ENCODE results near the gene CDH22.

Gene CDH22

DNA sequence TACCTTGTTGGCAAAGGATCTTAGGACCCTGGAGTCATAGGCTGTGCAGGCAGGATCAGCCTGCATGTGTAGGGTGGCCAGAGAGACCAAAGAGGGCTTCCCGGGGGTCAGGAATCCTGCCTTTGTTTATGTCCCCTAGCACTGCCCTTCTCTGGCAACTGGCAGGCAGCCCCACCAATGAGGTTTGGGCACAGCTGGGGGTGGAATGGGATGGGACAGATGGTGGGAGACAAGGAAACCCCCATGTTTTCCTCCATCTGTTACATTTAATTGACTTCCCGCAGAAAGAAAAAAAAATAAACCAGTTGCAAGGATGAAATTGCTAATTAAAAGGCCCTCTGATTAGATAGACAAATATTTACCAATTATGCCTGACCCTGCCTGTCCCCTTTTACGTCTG, 162.6 kb downstream of the CDH22 start:
- TF ChIP-seq, protein P1, sequence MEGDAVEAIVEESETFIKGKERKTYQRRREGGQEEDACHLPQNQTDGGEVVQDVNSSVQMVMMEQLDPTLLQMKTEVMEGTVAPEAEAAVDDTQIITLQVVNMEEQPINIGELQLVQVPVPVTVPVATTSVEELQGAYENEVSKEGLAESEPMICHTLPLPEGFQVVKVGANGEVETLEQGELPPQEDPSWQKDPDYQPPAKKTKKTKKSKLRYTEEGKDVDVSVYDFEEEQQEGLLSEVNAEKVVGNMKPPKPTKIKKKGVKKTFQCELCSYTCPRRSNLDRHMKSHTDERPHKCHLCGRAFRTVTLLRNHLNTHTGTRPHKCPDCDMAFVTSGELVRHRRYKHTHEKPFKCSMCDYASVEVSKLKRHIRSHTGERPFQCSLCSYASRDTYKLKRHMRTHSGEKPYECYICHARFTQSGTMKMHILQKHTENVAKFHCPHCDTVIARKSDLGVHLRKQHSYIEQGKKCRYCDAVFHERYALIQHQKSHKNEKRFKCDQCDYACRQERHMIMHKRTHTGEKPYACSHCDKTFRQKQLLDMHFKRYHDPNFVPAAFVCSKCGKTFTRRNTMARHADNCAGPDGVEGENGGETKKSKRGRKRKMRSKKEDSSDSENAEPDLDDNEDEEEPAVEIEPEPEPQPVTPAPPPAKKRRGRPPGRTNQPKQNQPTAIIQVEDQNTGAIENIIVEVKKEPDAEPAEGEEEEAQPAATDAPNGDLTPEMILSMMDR (IDR thresholded peaks at IDR 0.05; ENCODE audit: low read length, missing control alignments) = no peak
- DNase-seq (ENCODE audit: low read depth) = no peak
- H3K4me3 ChIP-seq (replicated peaks; ENCODE audit: low read depth, low read length) = no peak overlapping the region

DNA sequence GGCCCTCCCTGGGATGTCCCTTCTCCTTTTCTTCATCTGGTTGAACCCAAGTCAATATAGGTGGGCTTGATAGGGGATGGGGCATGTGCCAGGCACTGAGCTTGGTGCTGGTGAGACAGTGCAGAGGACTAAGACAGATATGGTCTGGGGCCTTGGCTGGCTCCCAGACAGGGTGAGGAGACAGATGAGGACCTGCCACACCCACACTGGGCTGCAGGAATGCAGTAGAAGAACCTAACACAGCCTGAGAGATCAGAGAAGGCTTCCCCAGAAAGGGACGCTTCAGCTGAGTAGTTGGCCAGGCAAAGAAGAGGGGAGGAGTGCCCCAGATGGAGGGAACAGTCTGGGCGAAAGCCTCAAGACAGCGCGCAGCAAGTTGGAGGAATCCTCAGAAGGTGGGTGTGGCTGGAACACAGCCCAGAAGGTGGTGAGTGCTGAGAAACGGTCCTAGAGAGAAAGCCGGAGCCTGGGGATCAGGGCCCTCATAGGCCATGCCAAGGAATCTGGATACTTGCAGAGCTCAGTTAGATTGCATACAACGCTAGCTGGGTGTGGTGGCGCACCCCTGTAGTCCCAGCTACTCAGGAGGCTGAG, 163.8 kb downstream of the CDH22 start:
- no peak for DNase-seq (ENCODE audit: low read depth)
- TF ChIP-seq, protein P1 (IDR thresholded peaks at IDR 0.05; ENCODE audit: low read length, missing control alignments) = no peak
- H3K4me3 ChIP-seq (replicated peaks; ENCODE audit: low read depth, low read length) = no peak overlapping the region

DNA sequence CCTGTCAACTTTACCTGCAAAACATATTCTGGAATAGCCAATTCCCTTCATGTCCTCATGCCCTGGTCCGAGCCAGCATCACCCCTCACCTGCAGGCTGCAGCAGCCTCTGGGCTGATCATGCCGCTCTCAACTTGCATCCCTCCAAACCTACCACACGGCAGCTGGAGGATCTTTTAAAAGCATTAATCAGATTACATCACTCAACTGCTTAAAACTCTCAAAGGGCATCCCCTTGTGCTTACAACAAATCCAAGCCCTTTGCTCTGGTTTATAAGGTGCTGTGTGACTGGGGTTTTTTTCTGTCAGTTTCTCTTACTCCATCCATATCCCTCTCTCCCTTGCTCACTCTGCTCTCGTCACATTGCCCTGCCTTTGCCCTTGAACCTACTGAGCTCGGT, 166.2 kb downstream of the CDH22 start:
- DNase-seq (ENCODE audit: low read depth) = no peak
- TF ChIP-seq, protein P1 (IDR thresholded peaks at IDR 0.05; ENCODE audit: low read length, missing control alignments) = no peak
- H3K4me3 ChIP-seq (replicated peaks; ENCODE audit: low read depth, low read length) = no peak overlapping the region

DNA sequence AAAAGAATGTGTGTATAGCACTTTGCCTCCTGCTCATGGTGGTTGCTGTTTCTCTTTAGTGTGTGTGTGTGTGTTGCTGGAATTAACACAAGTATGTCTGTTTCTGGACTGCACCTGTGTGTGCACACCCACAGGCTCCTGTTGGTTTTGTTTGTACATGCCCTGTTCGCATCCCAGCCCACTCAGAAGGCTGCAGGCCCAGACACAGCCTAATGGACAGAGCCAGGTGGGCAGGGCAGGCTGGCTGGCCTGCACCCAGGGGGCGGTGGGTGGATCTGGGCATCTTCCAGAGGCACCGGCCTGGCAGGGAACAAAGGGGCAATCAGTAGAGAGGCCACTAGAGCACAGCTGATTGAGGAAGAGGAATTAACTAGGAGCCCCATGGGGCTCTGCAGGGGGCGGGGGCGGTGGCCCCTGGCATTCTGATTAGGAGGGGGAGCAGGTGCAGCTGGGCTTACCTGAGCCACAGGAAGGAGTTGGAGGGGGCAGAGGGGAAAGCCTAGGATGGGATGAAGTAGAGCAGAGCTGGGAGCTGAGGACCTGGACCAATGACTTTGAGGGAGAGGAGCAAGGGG, 168.3 kb downstream of the CDH22 start:
- DNase-seq (ENCODE audit: low read depth) = no peak
- TF ChIP-seq, protein P1 (IDR thresholded peaks at IDR 0.05; ENCODE audit: low read length, missing control alignments) = no peak
- H3K4me3 ChIP-seq (replicated peaks; ENCODE audit: low read depth, low read length) = no peak overlapping the region

DNA sequence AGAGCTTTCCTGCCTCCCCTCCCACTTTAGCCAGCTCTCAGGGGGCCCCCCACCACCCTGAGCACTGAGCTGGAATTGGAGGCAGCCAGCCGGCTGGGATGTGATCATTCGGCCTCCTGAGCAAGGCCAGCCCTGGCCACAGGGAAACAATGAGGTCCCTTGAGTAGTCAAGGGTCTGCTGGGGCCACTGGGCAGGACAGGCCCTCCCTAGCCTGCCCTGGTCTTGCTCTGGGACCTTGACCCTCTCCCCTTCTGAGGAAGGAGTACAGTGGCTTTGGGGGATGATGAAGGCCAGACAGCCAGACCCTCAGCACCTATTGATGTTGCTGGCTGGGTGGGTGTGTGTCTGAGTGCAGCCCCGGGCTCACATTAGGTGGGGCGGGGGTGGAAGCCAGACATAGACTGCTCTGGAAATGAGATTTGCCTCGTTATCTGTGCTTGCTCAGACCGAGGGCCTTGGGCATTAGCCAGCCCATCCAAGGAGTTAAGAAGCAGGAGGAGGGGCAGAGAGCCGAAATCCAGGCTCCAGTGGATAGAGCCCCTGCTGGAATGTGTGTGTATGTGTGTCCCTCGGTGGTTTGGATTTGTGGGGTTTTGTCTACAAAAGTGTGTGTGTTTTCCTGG, 168.9 kb downstream of the CDH22 start:
- no peak for DNase-seq (ENCODE audit: low read depth)
- TF ChIP-seq, protein P1 (IDR thresholded peaks at IDR 0.05; ENCODE audit: low read length, missing control alignments) = no peak
- no peak overlapping the region for H3K4me3 ChIP-seq (replicated peaks; ENCODE audit: low read depth, low read length)

DNA sequence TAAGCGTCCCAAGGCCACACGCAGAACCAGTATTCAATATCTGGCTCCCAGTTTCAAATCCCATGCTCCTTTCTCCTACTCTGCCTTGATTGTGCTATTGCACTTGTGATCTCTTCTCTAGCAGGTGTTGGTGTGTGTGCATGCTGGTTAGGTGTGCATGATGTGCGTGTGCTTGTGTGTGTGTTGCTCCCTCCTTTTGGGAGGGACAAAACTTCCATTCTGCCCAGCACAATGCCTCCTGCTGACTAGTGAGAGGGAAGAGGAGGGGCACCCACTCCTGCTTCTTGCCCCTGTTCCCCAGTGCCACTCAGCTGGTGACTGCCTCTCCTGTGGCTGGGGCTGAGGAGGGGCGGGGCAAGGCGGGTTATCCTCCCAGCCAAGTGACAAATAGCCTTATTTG, 170.5 kb downstream of the CDH22 start:
- DNase-seq (ENCODE audit: low read depth) = no peak
- TF ChIP-seq, protein P1 (IDR thresholded peaks at IDR 0.05; ENCODE audit: low read length, missing control alignments) = no peak
- H3K4me3 ChIP-seq (replicated peaks; ENCODE audit: low read depth, low read length) = no peak overlapping the region

All from fibroblast of pulmonary artery (primary cell).